Muscle of leg (tissue), 11 donors: ENCODE data around the gene NOP56. TPM values are rescaled to one million over a fixed set of nuclear protein-coding genes. Genes with fewer than 3 reads are reported as not detected.

Source experiments
- DNase-seq: peaks from one replicate; pipeline ENCODE4 v3.0.0; 2013
- H3K27ac ChIP-seq: one replicate; pipeline ENCODE4 v1.5.1; 2013; ENCODE audit warnings: mild to moderate bottlenecking, low read length, control low read depth
- H3K27me3 ChIP-seq: one replicate; pipeline ENCODE4 v1.6.1; 2013; ENCODE audit warnings: low read length; ENCODE audit not compliant: control insufficient read depth, insufficient read depth
- H3K36me3 ChIP-seq: one replicate; pipeline ENCODE4 v1.6.1; 2013; ENCODE audit warnings: low read length; ENCODE audit not compliant: control insufficient read depth, insufficient read depth
- H3K4me1 ChIP-seq: one replicate; pipeline ENCODE4 v1.6.1; 2013; ENCODE audit warnings: low read length; ENCODE audit not compliant: control insufficient read depth, insufficient read depth
- H3K4me3 ChIP-seq: one replicate; pipeline ENCODE4 v1.5.1; 2013; ENCODE audit warnings: low read length, control low read depth
- H3K9me3 ChIP-seq: replicated peaks from 2 replicates; pipeline ENCODE4 v1.6.1; 2013; ENCODE audit warnings: low read depth, low read length; ENCODE audit not compliant: control insufficient read depth
- WGBS: methylation state at CpG from one replicate; pipeline ENCODE4 v1.1.5; 2013; ENCODE audit warnings: missing lambda C conversion rate; ENCODE audit not compliant: insufficient coverage; 5-methylcytosine and 5-hydroxymethylcytosine counted together
- polyA plus RNA-seq, 8 donors: library from polyadenylated mRNA; unstranded; fragments of 120-200 nt; gene quantifications; one replicate each; pipeline versions ENCODE4 v1.2.1 to v1.2.3, GENCODE V29; 2013; ENCODE audit warnings: inconsistent platforms in 1 of 8, low replicate concordance in 1 of 8; ENCODE audit not compliant: insufficient read length in 8 of 8, insufficient read depth in 1 of 8
- total RNA-seq: library from RNA; stranded (reverse); fragments of 120-200 nt; gene quantifications from one replicate; pipeline ENCODE4 v1.2.4, GENCODE V29; 2013

The NOP56 gene
- total and polyA plus RNA-seq, 9 donors = 130 to 204 (median 165) TPM

DNA sequence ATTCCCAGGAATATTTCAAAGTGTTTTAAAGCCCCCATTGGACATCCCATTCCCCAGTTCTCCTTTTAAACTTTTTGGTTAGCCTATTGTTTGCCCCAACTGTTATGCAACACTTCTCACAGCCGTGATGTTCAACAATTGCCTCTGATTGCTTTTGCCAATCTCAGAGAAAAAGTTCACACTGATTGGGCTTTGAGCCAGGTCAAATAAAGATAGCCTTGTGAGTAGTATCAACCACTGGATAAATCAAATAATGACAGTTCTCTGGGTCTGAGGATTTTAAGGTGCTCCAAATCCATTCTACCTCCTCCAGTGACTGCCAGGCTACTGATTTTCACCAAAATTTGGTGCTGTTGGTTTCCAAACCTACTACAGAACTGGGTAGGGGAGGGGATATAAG, 19.1 kb upstream of the NOP56 start:
- Histone ChIP-seq H3K4me3 (no peak overlapping the region), H3K4me1 (no peaks in the 10 kb centered on the region), H3K27me3 (peaks cover 9% of the 10 kb centered on the region), H3K27ac (no peak overlapping the region), H3K9me3 (no peaks in the 10 kb centered on the region), H3K36me3 (no peaks in the 10 kb centered on the region)
- no CpG with 5 or more reads among the region's 1 CpG for WGBS
- DNase-seq = no peak

- no peak overlapping the region for H3K4me3 ChIP-seq
- H3K9me3 ChIP-seq = no peaks in the 10 kb centered on the region
- H3K27me3 ChIP-seq = peaks cover 7% of the 10 kb centered on the region
- no peaks in the 10 kb centered on the region for H3K4me1 ChIP-seq
- no peaks in the 10 kb centered on the region for H3K36me3 ChIP-seq
- WGBS = 78% methylated on average over 6 of the region's 6 CpGs
- no peak for DNase-seq
- H3K27ac ChIP-seq = no peak overlapping the region
These were observed 15.2 kb upstream of the NOP56 start for GRCh38 chr20:2637246-2637645.

GRCh38 chr20:2640260-2640659, 12.2 kb upstream of the NOP56 start:
- no peak for DNase-seq
- no peak overlapping the region for H3K4me3 ChIP-seq
- peaks cover 2% of the 10 kb centered on the region for H3K27me3 ChIP-seq
- peaks cover 3% of the 10 kb centered on the region for H3K36me3 ChIP-seq
- no CpG with 5 or more reads among the region's 1 CpG for WGBS
- no peaks in the 10 kb centered on the region for H3K4me1 ChIP-seq
- no peaks in the 10 kb centered on the region for H3K9me3 ChIP-seq
- no peak overlapping the region for H3K27ac ChIP-seq

GRCh38 chr20:2640899-2641298, 11.5 kb upstream of the NOP56 start:
- H3K9me3 ChIP-seq = no peaks in the 10 kb centered on the region

DNA sequence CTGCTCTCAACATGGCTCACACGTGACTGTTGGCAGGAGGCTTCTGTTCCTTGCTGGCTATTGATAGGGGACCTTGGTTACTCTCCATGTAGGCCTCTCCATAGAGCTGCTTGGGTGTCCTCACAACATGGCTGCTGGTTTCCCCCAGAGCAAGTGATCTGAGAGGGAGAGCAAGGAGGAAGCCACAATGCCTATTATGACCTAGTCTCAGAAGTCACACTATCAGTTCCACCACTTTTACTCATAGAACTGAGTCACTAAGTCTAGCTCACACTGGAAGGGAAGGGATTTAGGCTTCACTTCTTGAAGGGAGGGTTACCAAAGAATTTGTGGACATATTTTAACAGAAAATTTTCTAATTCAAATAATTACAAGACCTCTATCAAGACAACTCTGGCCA, 8.7 kb upstream of the NOP56 start:
- no peaks in the 10 kb centered on the region for H3K4me1 ChIP-seq
- H3K27me3 ChIP-seq = no peaks in the 10 kb centered on the region
- no peak overlapping the region for H3K27ac ChIP-seq
- no CpG with 5 or more reads among the region's 1 CpG for WGBS
- H3K36me3 ChIP-seq = peaks cover 3% of the 10 kb centered on the region
- DNase-seq = no peak
- no peaks in the 10 kb centered on the region for H3K9me3 ChIP-seq
- H3K4me3 ChIP-seq = no peak overlapping the region

More at GRCh38 chr20:2640899-2641298, 11.5 kb upstream of the NOP56 start:
- H3K27me3 ChIP-seq = no peaks in the 10 kb centered on the region
- 78% methylated on average over 9 of the region's 9 CpGs for WGBS
- no peaks in the 10 kb centered on the region for H3K4me1 ChIP-seq
- no peak for DNase-seq
- peaks cover 3% of the 10 kb centered on the region for H3K36me3 ChIP-seq
- no peak overlapping the region for H3K27ac ChIP-seq
- no peak overlapping the region for H3K4me3 ChIP-seq

- Histone ChIP-seq H3K9me3 (no peaks in the 10 kb centered on the region), H3K4me3 (peak overlapping the region; percentile 92), H3K27me3 (no peaks in the 10 kb centered on the region), H3K27ac (peak overlapping the region; percentile 59), H3K4me1 (peaks cover 15% of the 10 kb centered on the region), H3K36me3 (peaks cover 43% of the 10 kb centered on the region)
- under 1% methylated on average over 53 of the region's 56 CpGs for WGBS
- no peak for DNase-seq
These were observed 508 bp downstream of the NOP56 start for GRCh38 chr20:2652724-2653555.

- H3K4me3 ChIP-seq = peak overlapping the region; percentile 92
- no peak for DNase-seq
- 47% methylated on average over 11 of the region's 24 CpGs for WGBS
- no peaks in the 10 kb centered on the region for H3K27me3 ChIP-seq
- H3K36me3 ChIP-seq = peaks cover 51% of the 10 kb centered on the region
- H3K4me1 ChIP-seq = peaks cover 15% of the 10 kb centered on the region
- no peak overlapping the region for H3K27ac ChIP-seq
- H3K9me3 ChIP-seq = no peaks in the 10 kb centered on the region
These were observed 1.3 kb downstream of the NOP56 start for GRCh38 chr20:2653556-2654383.

GRCh38 chr20:2654384-2654822, 2.0 kb downstream of the NOP56 start:
- Histone ChIP-seq H3K4me3 (no peak overlapping the region), H3K36me3 (peaks cover 57% of the 10 kb centered on the region)

DNA sequence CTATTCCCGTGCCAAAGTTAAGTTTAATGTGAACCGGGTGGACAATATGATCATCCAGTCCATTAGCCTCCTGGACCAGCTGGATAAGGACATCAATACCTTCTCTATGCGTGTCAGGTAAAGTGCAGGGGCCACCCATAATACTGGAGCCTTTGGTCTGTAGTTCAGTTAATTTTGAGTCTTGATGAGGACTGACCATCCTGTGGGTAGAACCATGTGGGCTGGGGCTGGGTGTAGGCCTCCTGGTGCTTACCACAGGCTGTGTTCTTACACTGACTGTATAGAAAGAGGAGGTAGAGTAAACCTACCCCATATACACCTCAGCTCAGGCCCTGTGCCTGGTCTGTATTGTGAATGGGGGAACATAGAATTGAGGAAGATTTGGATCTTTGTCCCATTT, 2.4 kb downstream of the NOP56 start:
- Histone ChIP-seq H3K27ac (no peak overlapping the region), H3K27me3 (no peaks in the 10 kb centered on the region), H3K9me3 (no peaks in the 10 kb centered on the region), H3K36me3 (peaks cover 61% of the 10 kb centered on the region), H3K4me3 (no peak overlapping the region), H3K4me1 (peaks cover 15% of the 10 kb centered on the region)
- no peak for DNase-seq
- 60% methylated on average over 1 of the region's 3 CpGs for WGBS

More at GRCh38 chr20:2654384-2654822, 2.0 kb downstream of the NOP56 start:
- Histone ChIP-seq H3K27me3 (no peaks in the 10 kb centered on the region), H3K4me1 (peaks cover 15% of the 10 kb centered on the region), H3K9me3 (no peaks in the 10 kb centered on the region), H3K27ac (no peak overlapping the region)
- WGBS = 89% methylated on average over 9 of the region's 9 CpGs
- DNase-seq = no peak
